Endometrium (tissue), 2 donors: ENCODE measurements around the gene ANKRD18B.
A peak's percentile ranks its signal among the peaks of the same experiment; 100 is the strongest.
"Not testable (repeated sequence)": the region's sequence is repeated elsewhere in the genome, so short reads cannot be mapped to it uniquely, and the experiment has no call there.

Experiments
- FAIRE-seq: peaks from 2 replicates; lab custom pipeline; 2012; peaks lifted over from hg19 to GRCh38; lab: Jason Lieb, UNC
- donor health status: control.
- donor health status: control.

Gene ANKRD18B

GRCh38 chr9:33523397-33524305 lies at the start of gene ANKRD18B:
Gene ANKRD18B, plus strand, starts transcription at chr9:33524251. Its CDS starts 239 bp downstream, at chr9:33524490.
- FAIRE-seq, result not testable (repeated sequence)

GRCh38 chr9:33475357-33475756 lies 48.7 kb upstream of the ANKRD18B start:
- no peak for FAIRE-seq

- no peak for FAIRE-seq
These were observed 47.5 kb upstream of the ANKRD18B start for GRCh38 chr9:33476503-33476902.

GRCh38 chr9:33480106-33480505 lies 43.9 kb upstream of the ANKRD18B start:
- FAIRE-seq, result no peak

GRCh38 chr9:33480976-33481375 lies 43.1 kb upstream of the ANKRD18B start:
- FAIRE-seq, result no peak

GRCh38 chr9:33485312-33485711 lies 38.7 kb upstream of the ANKRD18B start:
- FAIRE-seq, result not testable (repeated sequence)

GRCh38 chr9:33489066-33489465 lies 35.0 kb upstream of the ANKRD18B start:
- FAIRE-seq, result no peak

- not testable (repeated sequence) for FAIRE-seq
These were observed 30.2 kb upstream of the ANKRD18B start for GRCh38 chr9:33493819-33494218.

GRCh38 chr9:33498387-33498786 lies 25.7 kb upstream of the ANKRD18B start:
- peak; percentile 95 for FAIRE-seq

- FAIRE-seq, result no peak
These were observed 17.3 kb upstream of the ANKRD18B start for GRCh38 chr9:33506626-33507370.

GRCh38 chr9:33510262-33511183 lies 13.5 kb upstream of the ANKRD18B start:
- FAIRE-seq, result peak; percentile 74

GRCh38 chr9:33511184-33511517 lies 12.9 kb upstream of the ANKRD18B start:
- FAIRE-seq, result peak; percentile 66

- not testable (repeated sequence) for FAIRE-seq
These were observed 11.5 kb upstream of the ANKRD18B start for GRCh38 chr9:33512535-33512934.

GRCh38 chr9:33515342-33515995 lies 8.6 kb upstream of the ANKRD18B start:
- not testable (repeated sequence) for FAIRE-seq

GRCh38 chr9:33516397-33516796 lies 7.7 kb upstream of the ANKRD18B start:
- FAIRE-seq, result not testable (repeated sequence)

GRCh38 chr9:33517373-33517772 lies 6.7 kb upstream of the ANKRD18B start:
- peak; percentile 65 for FAIRE-seq

GRCh38 chr9:33517934-33518577 lies 6.0 kb upstream of the ANKRD18B start:
- FAIRE-seq, result not testable (repeated sequence)

- not testable (repeated sequence) for FAIRE-seq
These were observed 2.2 kb upstream of the ANKRD18B start for GRCh38 chr9:33521861-33522260.

- no peak for FAIRE-seq
These were observed 376 bp downstream of the ANKRD18B start for GRCh38 chr9:33524306-33524947.

GRCh38 chr9:33528069-33528468 lies 4.0 kb downstream of the ANKRD18B start:
- not testable (repeated sequence) for FAIRE-seq
